ENCODE results near the gene C1orf159. TPM values are rescaled to one million over a fixed set of nuclear protein-coding genes. Genes with fewer than 3 reads are reported as not detected.

Gene C1orf159
- total RNA-seq, 1 donor from 2014 or later, result 31.8 TPM

GRCh38 chr1:1055841-1056736, 59.8 kb downstream of the C1orf159 start:
- peaks cover 15% of the 10 kb centered on the region for H3K36me3 Mint-ChIP-seq
- peaks cover 9% of the 10 kb centered on the region for H3K4me1 Mint-ChIP-seq
- H3K9me3 Mint-ChIP-seq, result no peaks in the 10 kb centered on the region
- TF ChIP-seq CTCF (IDR thresholded peaks at IDR 0.05; ENCODE audit: unreplicated experiment), result no peak
- peaks cover 42% of the 10 kb centered on the region for H3K27me3 Mint-ChIP-seq (ENCODE audit: low read depth)
- H3K4me3 Mint-ChIP-seq, result no peak overlapping the region
- no peak for DNase-seq (ENCODE audit: low spot score in 2 of 2, unreplicated experiment in 2 of 2)
- no peak overlapping the region for H3K27ac Mint-ChIP-seq

- no peak for DNase-seq (ENCODE audit: low spot score in 2 of 2, unreplicated experiment in 2 of 2)
- no peak for TF ChIP-seq CTCF (IDR thresholded peaks at IDR 0.05; ENCODE audit: unreplicated experiment)
- Mint-ChIP-seq H3K4me3 (no peak overlapping the region), H3K27me3 (ENCODE audit: low read depth) (peaks cover 33% of the 10 kb centered on the region), H3K36me3 (peaks cover 17% of the 10 kb centered on the region), H3K27ac (no peak overlapping the region), H3K4me1 (peaks cover 9% of the 10 kb centered on the region), H3K9me3 (no peaks in the 10 kb centered on the region)
These were observed 60.9 kb downstream of the C1orf159 start for GRCh38 chr1:1054971-1055370.

- peaks cover 9% of the 10 kb centered on the region for H3K4me1 Mint-ChIP-seq
- no peak for DNase-seq (ENCODE audit: low spot score in 2 of 2, unreplicated experiment in 2 of 2)
- H3K27me3 Mint-ChIP-seq (ENCODE audit: low read depth), result peaks cover 30% of the 10 kb centered on the region
- peaks cover 17% of the 10 kb centered on the region for H3K36me3 Mint-ChIP-seq
- no peaks in the 10 kb centered on the region for H3K9me3 Mint-ChIP-seq
- no peak for TF ChIP-seq CTCF (IDR thresholded peaks at IDR 0.05; ENCODE audit: unreplicated experiment)
- no peak overlapping the region for H3K4me3 Mint-ChIP-seq
- no peak overlapping the region for H3K27ac Mint-ChIP-seq
These were observed 61.7 kb downstream of the C1orf159 start for GRCh38 chr1:1054099-1054700.

GRCh38 chr1:1053682-1054081, 62.2 kb downstream of the C1orf159 start:
- H3K4me1 Mint-ChIP-seq, result peaks cover 5% of the 10 kb centered on the region
- peaks cover 26% of the 10 kb centered on the region for H3K27me3 Mint-ChIP-seq (ENCODE audit: low read depth)
- H3K4me3 Mint-ChIP-seq, result no peak overlapping the region

GRCh38 chr1:1053022-1053421, 62.9 kb downstream of the C1orf159 start:
- Mint-ChIP-seq H3K36me3 (peaks cover 17% of the 10 kb centered on the region), H3K4me3 (no peak overlapping the region), H3K27me3 (ENCODE audit: low read depth) (peaks cover 19% of the 10 kb centered on the region), H3K4me1 (no peaks in the 10 kb centered on the region), H3K27ac (no peak overlapping the region), H3K9me3 (no peaks in the 10 kb centered on the region)
- DNase-seq (ENCODE audit: low spot score in 2 of 2, unreplicated experiment in 2 of 2), result no peak
- TF ChIP-seq CTCF (IDR thresholded peaks at IDR 0.05; ENCODE audit: unreplicated experiment), result no peak

More at GRCh38 chr1:1053682-1054081, 62.2 kb downstream of the C1orf159 start:
- no peaks in the 10 kb centered on the region for H3K9me3 Mint-ChIP-seq
- peaks cover 17% of the 10 kb centered on the region for H3K36me3 Mint-ChIP-seq
- no peak overlapping the region for H3K27ac Mint-ChIP-seq
- no peak for TF ChIP-seq CTCF (IDR thresholded peaks at IDR 0.05; ENCODE audit: unreplicated experiment)
- DNase-seq (ENCODE audit: low spot score in 2 of 2, unreplicated experiment in 2 of 2), result no peak
